ENCODE data around the gene TMPRSS11B. TPM values are rescaled to one million over a fixed set of nuclear protein-coding genes. Genes with fewer than 3 reads are reported as not detected.

Gene TMPRSS11B
- total and polyA plus RNA-seq, 2 donors (not counting 1 experiment from before 2014, with no cell fraction given): not detected

GRCh38 chr4:68278029-68278428 lies 32.5 kb upstream of the TMPRSS11B start:
- TF ChIP-seq EZH2 (IDR thresholded peaks at IDR 0.05; ENCODE audit: borderline replicate concordance, insufficient read depth, low read depth, low read length, poor library complexity, severe bottlenecking) (no peak), CTCF (IDR thresholded peaks at IDR 0.05) (no peak)
- Histone ChIP-seq H3K79me2 (ENCODE audit: control insufficient read depth, insufficient read depth, low read length) (no peaks in the 10 kb centered on the region), H3K9me3 (ENCODE audit: control extremely low read depth in 1 of 3, control insufficient read depth in 2 of 3, insufficient read depth in 1 of 3, low read length in 2 of 3) (no peaks in the 10 kb centered on the region), H2AFZ (ENCODE audit: insufficient read depth, low read depth, low read length, poor library complexity, severe bottlenecking) (no peak overlapping the region), H3K4me2 (replicated peaks; ENCODE audit: low read depth, low read length, poor library complexity, severe bottlenecking) (no peak overlapping the region), H3K27ac (ENCODE audit: low read length in 2 of 2) (no peak overlapping the region), H3K27me3 (replicated peaks in 1 of 4; ENCODE audit: control extremely low read depth in 1 of 4, control insufficient read depth in 3 of 4, insufficient read depth in 4 of 4, low read length in 3 of 4) (no peaks in the 10 kb centered on the region), H4K20me1 (ENCODE audit: control insufficient read depth, insufficient read depth, low read length, poor library complexity, severe bottlenecking) (no peaks in the 10 kb centered on the region), H3K4me3 (ENCODE audit: control extremely low read depth in 1 of 5, extremely low read depth in 1 of 5, insufficient read depth in 1 of 5, low read depth in 2 of 5, low read length in 4 of 5) (no peak overlapping the region), H3K4me1 (ENCODE audit: control insufficient read depth in 2 of 2, insufficient read depth in 2 of 2, low read length in 2 of 2) (peaks cover 0 to 4% of the 10 kb centered on the region in 2 donors), H3K9ac (ENCODE audit: low read length) (no peak overlapping the region), H3K36me3 (replicated peaks in 1 of 2; ENCODE audit: control extremely low read depth in 1 of 2, control insufficient read depth in 1 of 2, extremely low read depth in 1 of 2, insufficient read depth in 2 of 2, low read length in 1 of 2) (no peaks in the 10 kb centered on the region)
- POLR2A ChIA-PET: no interaction called here
- H3K27me3 Mint-ChIP-seq: peaks cover 4% of the 10 kb centered on the region
- H3K9me3 Mint-ChIP-seq (ENCODE audit: insufficient read depth): no peaks in the 10 kb centered on the region
- intact Hi-C loops (cut with micrococcal nuclease): no loop called here
- DNase-seq: no peak
- no peak overlapping the region for H3K27ac Mint-ChIP-seq
- peaks cover 11% of the 10 kb centered on the region for H3K4me1 Mint-ChIP-seq
- ATAC-seq (ENCODE audit: low read depth): no peak
- no peak overlapping the region for H3K4me3 Mint-ChIP-seq
- WGBS (ENCODE audit: insufficient coverage): 92% methylated on average over 1 of the region's 2 CpGs
- CTCF ChIA-PET: interaction anchor here (1.4 kb wide), 1 partner anchor 98 kb away, joined by 5 read pairs; no protein-coding TSS in a partner anchor

- no peak overlapping the region for H2AFZ ChIP-seq (ENCODE audit: insufficient read depth, low read depth, low read length, poor library complexity, severe bottlenecking)
- H3K9me3 ChIP-seq (ENCODE audit: control extremely low read depth in 1 of 3, control insufficient read depth in 2 of 3, insufficient read depth in 1 of 3, low read length in 2 of 3): no peaks in the 10 kb centered on the region
- no peak overlapping the region for H3K4me3 ChIP-seq (ENCODE audit: control extremely low read depth in 1 of 5, extremely low read depth in 1 of 5, insufficient read depth in 1 of 5, low read depth in 2 of 5, low read length in 4 of 5)
- H4K20me1 ChIP-seq (ENCODE audit: control insufficient read depth, insufficient read depth, low read length, poor library complexity, severe bottlenecking): no peaks in the 10 kb centered on the region
- ATAC-seq (ENCODE audit: low read depth) (no peak), DNase-seq (no peak)
- H3K79me2 ChIP-seq (ENCODE audit: control insufficient read depth, insufficient read depth, low read length): no peaks in the 10 kb centered on the region
- Mint-ChIP-seq H3K27ac (no peak overlapping the region), H3K4me1 (peaks cover 14% of the 10 kb centered on the region), H3K4me3 (no peak overlapping the region), H3K9me3 (ENCODE audit: insufficient read depth) (no peaks in the 10 kb centered on the region), H3K27me3 (peaks cover 7% of the 10 kb centered on the region)
- CTCF ChIA-PET: interaction anchor here (1.4 kb wide), 1 partner anchor 98 kb away, joined by 5 read pairs; no protein-coding TSS in a partner anchor
- H3K27me3 ChIP-seq (replicated peaks in 1 of 4; ENCODE audit: control extremely low read depth in 1 of 4, control insufficient read depth in 3 of 4, insufficient read depth in 4 of 4, low read length in 3 of 4): no peaks in the 10 kb centered on the region
- WGBS (ENCODE audit: insufficient coverage): 74% methylated on average over 2 of the region's 2 CpGs
- TF ChIP-seq CTCF (IDR thresholded peaks at IDR 0.05) (no peak), EZH2 (IDR thresholded peaks at IDR 0.05; ENCODE audit: borderline replicate concordance, insufficient read depth, low read depth, low read length, poor library complexity, severe bottlenecking) (no peak)
- peaks cover 0 to 4% of the 10 kb centered on the region in 2 donors for H3K4me1 ChIP-seq (ENCODE audit: control insufficient read depth in 2 of 2, insufficient read depth in 2 of 2, low read length in 2 of 2)
- no peak overlapping the region for H3K9ac ChIP-seq (ENCODE audit: low read length)
- no peak overlapping the region for H3K27ac ChIP-seq (ENCODE audit: low read length in 2 of 2)
- POLR2A ChIA-PET: no interaction called here
- no peak overlapping the region for H3K4me2 ChIP-seq (replicated peaks; ENCODE audit: low read depth, low read length, poor library complexity, severe bottlenecking)
- H3K36me3 ChIP-seq (replicated peaks in 1 of 2; ENCODE audit: control extremely low read depth in 1 of 2, control insufficient read depth in 1 of 2, extremely low read depth in 1 of 2, insufficient read depth in 2 of 2, low read length in 1 of 2): no peaks in the 10 kb centered on the region
- intact Hi-C loops (cut with micrococcal nuclease): no loop called here
These were observed 32.1 kb upstream of the TMPRSS11B start for GRCh38 chr4:68277627-68278026.
